ENCODE results near the gene GPR37.

GPR37 gene, protein sequence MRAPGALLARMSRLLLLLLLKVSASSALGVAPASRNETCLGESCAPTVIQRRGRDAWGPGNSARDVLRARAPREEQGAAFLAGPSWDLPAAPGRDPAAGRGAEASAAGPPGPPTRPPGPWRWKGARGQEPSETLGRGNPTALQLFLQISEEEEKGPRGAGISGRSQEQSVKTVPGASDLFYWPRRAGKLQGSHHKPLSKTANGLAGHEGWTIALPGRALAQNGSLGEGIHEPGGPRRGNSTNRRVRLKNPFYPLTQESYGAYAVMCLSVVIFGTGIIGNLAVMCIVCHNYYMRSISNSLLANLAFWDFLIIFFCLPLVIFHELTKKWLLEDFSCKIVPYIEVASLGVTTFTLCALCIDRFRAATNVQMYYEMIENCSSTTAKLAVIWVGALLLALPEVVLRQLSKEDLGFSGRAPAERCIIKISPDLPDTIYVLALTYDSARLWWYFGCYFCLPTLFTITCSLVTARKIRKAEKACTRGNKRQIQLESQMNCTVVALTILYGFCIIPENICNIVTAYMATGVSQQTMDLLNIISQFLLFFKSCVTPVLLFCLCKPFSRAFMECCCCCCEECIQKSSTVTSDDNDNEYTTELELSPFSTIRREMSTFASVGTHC

DNA sequence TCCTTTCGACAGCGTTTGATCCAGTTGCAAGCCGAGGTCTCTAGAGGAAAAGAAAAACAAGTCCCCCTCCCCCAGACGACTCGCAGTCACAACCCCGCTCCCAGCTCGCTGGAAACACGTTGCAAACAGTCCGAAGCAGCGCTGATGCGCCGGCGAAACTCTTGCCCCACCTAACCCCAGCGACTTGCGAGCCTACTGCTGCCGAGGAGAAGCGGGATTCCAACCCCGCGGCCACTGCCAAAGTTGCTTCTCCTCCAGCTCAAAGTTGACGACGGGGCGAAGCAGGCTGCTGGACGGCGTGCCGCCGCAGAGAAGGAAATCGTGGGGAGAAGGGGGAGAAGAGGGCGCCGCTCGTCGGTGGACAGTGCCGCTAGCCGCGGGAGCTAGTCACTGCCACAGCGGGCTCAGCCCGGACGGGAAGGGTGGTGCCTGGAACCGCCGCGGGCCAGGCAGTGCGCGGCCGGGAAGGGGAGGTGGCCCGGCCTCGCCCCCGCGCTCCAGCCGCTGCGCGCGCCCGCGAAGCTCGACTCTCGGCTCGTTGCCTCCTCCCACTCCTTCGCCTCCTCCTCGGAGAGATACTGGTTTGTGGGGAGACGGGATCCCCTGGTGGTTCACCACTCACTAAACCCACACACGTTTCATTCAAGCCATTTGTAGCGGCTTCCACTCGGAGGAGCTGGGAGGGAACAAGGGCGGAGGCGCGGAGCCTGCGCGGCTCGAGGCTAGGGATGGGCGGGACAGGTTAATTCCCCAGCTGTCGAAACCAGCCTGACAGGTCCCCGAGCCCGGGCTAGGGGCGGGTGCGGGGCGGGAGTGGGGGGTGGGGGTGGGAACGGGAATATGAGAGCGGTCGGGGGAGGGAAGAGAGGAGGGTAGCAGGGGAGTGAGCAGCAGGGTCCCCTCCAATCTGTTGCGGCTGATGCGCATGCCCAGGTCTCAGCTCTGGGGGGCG is at the start of gene GPR37:
Gene GPR37, minus strand, starts transcription at position 392 of the 952 bp plus-strand sequence. CDS start 816 bp downstream, outside the sequence.
- Histone ChIP-seq H3K4me3 (ENCODE audit: low read length) (peak within 1 kb of the TSS; percentile 54; the same call in 1 of the 2 replicates), H3K9me3 (ENCODE audit: control insufficient read depth, insufficient read depth, low read length) (no peaks in the 10 kb centered on the region), H3K27me3 (ENCODE audit: control insufficient read depth, insufficient read depth, low read length) (peaks cover 9% of the 10 kb centered on the region; the same call in 1 of the 2 replicates), H3K36me3 (ENCODE audit: control insufficient read depth, insufficient read depth, low read length) (no peaks in the 10 kb centered on the region), H3K27ac (ENCODE audit: low read length) (no peak within 1 kb of the TSS), H3K4me1 (ENCODE audit: control insufficient read depth, insufficient read depth, low read length) (no peaks in the 10 kb centered on the region; the same call in 1 of the 2 replicates)
- DNase-seq (ENCODE audit: low read depth, low spot score): peak; percentile 52
- WGBS (ENCODE audit: insufficient coverage, insufficient read length): no CpG with 5 or more reads among the region's 81 CpGs

DNA sequence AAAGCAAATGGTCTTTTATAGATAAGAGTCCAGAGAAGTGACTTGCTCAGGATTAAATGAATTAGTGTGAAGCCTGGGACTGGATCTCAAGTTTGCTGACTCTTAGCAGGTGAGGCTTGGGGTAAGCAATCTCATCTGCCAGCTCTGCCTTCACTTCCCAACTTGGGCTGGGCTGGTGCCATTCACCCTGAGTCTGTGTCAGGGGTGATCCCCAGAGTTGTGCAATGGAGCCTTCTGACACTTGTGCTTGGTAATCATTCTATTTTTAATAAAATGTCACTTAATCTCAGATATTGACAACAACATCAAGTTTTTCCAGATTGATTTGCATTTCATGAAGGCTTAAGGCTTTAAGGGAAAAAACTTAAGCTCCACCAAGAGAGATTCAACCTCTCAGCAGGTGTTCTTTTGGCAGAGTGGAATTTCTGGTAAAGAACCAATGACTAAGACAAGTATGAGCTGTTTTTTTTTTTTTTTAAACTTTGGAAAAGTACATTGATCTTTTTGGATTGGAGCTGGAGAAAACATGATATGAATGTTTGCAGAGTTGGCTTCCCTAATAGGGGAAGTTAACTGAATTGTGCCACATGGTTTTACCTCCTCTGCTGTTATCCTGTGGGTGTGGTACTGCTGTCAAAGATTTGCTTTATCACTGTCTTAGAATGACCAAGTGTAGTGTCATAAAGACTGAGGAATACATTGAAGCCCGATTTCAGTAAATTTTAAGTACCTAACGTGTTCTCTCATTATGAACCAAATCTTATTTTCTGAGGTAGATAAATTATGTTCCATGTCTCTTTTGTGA is 48.6 kb upstream of the GPR37 start:
- Histone ChIP-seq H3K4me1 (ENCODE audit: control insufficient read depth, insufficient read depth, low read length) (no peaks in the 10 kb centered on the region; the same call in 1 of the 2 replicates), H3K36me3 (ENCODE audit: control insufficient read depth, insufficient read depth, low read length) (no peaks in the 10 kb centered on the region), H3K9me3 (ENCODE audit: control insufficient read depth, insufficient read depth, low read length) (no peaks in the 10 kb centered on the region), H3K4me3 (ENCODE audit: low read length) (no peak overlapping the region), H3K27ac (ENCODE audit: low read length) (no peak overlapping the region), H3K27me3 (ENCODE audit: control insufficient read depth, insufficient read depth, low read length) (no peaks in the 10 kb centered on the region)
- no peak for DNase-seq (ENCODE audit: low read depth, low spot score)
- no CpG with 5 or more reads among the region's 2 CpGs for WGBS (ENCODE audit: insufficient coverage, insufficient read length)

DNA sequence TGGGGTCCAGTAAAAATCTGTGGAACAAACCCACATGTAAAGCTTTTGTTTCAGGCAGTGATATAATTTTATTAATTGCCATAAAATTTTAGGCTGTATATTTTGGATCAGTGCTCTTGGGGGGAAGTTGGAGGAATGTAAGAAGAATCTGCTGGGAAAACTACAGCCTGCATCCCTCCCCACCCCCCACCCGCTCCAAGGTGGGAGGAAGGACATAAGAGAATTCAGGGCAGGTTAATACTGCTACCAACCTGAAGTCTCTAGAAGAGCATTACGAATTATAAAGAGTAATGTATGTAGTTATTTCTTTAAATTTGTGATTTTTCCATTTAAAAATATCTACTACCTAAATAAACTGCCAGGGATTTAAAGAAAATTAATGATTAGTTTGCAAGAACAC is 47.2 kb upstream of the GPR37 start:
- no peaks in the 10 kb centered on the region for H3K36me3 ChIP-seq (ENCODE audit: control insufficient read depth, insufficient read depth, low read length)
- H3K4me1 ChIP-seq (ENCODE audit: control insufficient read depth, insufficient read depth, low read length): no peaks in the 10 kb centered on the region; the same call in 1 of the 2 replicates
- H3K9me3 ChIP-seq (ENCODE audit: control insufficient read depth, insufficient read depth, low read length): no peaks in the 10 kb centered on the region
- no peak for DNase-seq (ENCODE audit: low read depth, low spot score)
- no peak overlapping the region for H3K27ac ChIP-seq (ENCODE audit: low read length)
- WGBS (ENCODE audit: insufficient coverage, insufficient read length): no CpG with 5 or more reads among the region's 2 CpGs
- H3K4me3 ChIP-seq (ENCODE audit: low read length): no peak overlapping the region
- H3K27me3 ChIP-seq (ENCODE audit: control insufficient read depth, insufficient read depth, low read length): no peaks in the 10 kb centered on the region

GRCh38 chr7:124811341-124811740 is 45.7 kb upstream of the GPR37 start:
- WGBS (ENCODE audit: insufficient coverage, insufficient read length): no CpG with 5 or more reads among the region's 1 CpG
- Histone ChIP-seq H3K27me3 (ENCODE audit: control insufficient read depth, insufficient read depth, low read length) (no peaks in the 10 kb centered on the region), H3K27ac (ENCODE audit: low read length) (no peak overlapping the region), H3K36me3 (ENCODE audit: control insufficient read depth, insufficient read depth, low read length) (no peaks in the 10 kb centered on the region), H3K9me3 (ENCODE audit: control insufficient read depth, insufficient read depth, low read length) (no peaks in the 10 kb centered on the region), H3K4me1 (ENCODE audit: control insufficient read depth, insufficient read depth, low read length) (no peaks in the 10 kb centered on the region; the same call in 1 of the 2 replicates), H3K4me3 (ENCODE audit: low read length) (no peak overlapping the region)
- no peak for DNase-seq (ENCODE audit: low read depth, low spot score)

GRCh38 chr7:124810605-124811004 is 45.0 kb upstream of the GPR37 start:
- Histone ChIP-seq H3K27me3 (ENCODE audit: control insufficient read depth, insufficient read depth, low read length) (no peaks in the 10 kb centered on the region), H3K4me1 (ENCODE audit: control insufficient read depth, insufficient read depth, low read length) (no peaks in the 10 kb centered on the region; the same call in 1 of the 2 replicates), H3K36me3 (ENCODE audit: control insufficient read depth, insufficient read depth, low read length) (no peaks in the 10 kb centered on the region), H3K9me3 (ENCODE audit: control insufficient read depth, insufficient read depth, low read length) (no peaks in the 10 kb centered on the region), H3K4me3 (ENCODE audit: low read length) (no peak overlapping the region), H3K27ac (ENCODE audit: low read length) (no peak overlapping the region)
- no peak for DNase-seq (ENCODE audit: low read depth, low spot score)
- no CpG with 5 or more reads among the region's 3 CpGs for WGBS (ENCODE audit: insufficient coverage, insufficient read length)

- no peak overlapping the region for H3K4me3 ChIP-seq (ENCODE audit: low read length)
- no CpG with 5 or more reads among the region's 5 CpGs for WGBS (ENCODE audit: insufficient coverage, insufficient read length)
- DNase-seq (ENCODE audit: low read depth, low spot score): no peak
- H3K36me3 ChIP-seq (ENCODE audit: control insufficient read depth, insufficient read depth, low read length): no peaks in the 10 kb centered on the region
- 0 out of 2 replicates have a peak, but pooled peaks cover 2% of the 10 kb centered on the region for H3K4me1 ChIP-seq (ENCODE audit: control insufficient read depth, insufficient read depth, low read length)
- no peaks in the 10 kb centered on the region for H3K9me3 ChIP-seq (ENCODE audit: control insufficient read depth, insufficient read depth, low read length)
- H3K27me3 ChIP-seq (ENCODE audit: control insufficient read depth, insufficient read depth, low read length): no peaks in the 10 kb centered on the region
- H3K27ac ChIP-seq (ENCODE audit: low read length): no peak overlapping the region
Measured at GRCh38 chr7:124808206-124808605, 42.6 kb upstream of the GPR37 start.

- Histone ChIP-seq H3K4me3 (ENCODE audit: low read length) (no peak overlapping the region), H3K27me3 (ENCODE audit: control insufficient read depth, insufficient read depth, low read length) (no peaks in the 10 kb centered on the region), H3K36me3 (ENCODE audit: control insufficient read depth, insufficient read depth, low read length) (no peaks in the 10 kb centered on the region), H3K4me1 (ENCODE audit: control insufficient read depth, insufficient read depth, low read length) (0 out of 2 replicates have a peak, but pooled peaks cover 2% of the 10 kb centered on the region), H3K27ac (ENCODE audit: low read length) (no peak overlapping the region), H3K9me3 (ENCODE audit: control insufficient read depth, insufficient read depth, low read length) (no peaks in the 10 kb centered on the region)
- WGBS (ENCODE audit: insufficient coverage, insufficient read length): no CpG with 5 or more reads among the region's 1 CpG
- no peak for DNase-seq (ENCODE audit: low read depth, low spot score)
Measured at GRCh38 chr7:124801330-124801895, 35.8 kb upstream of the GPR37 start.

GRCh38 chr7:124800386-124800785 is 34.8 kb upstream of the GPR37 start:
- H3K4me3 ChIP-seq (ENCODE audit: low read length): no peak overlapping the region
- 0 out of 2 replicates have a peak, but pooled peaks cover 2% of the 10 kb centered on the region for H3K4me1 ChIP-seq (ENCODE audit: control insufficient read depth, insufficient read depth, low read length)
- H3K27ac ChIP-seq (ENCODE audit: low read length): no peak overlapping the region
- no peaks in the 10 kb centered on the region for H3K9me3 ChIP-seq (ENCODE audit: control insufficient read depth, insufficient read depth, low read length)
- H3K36me3 ChIP-seq (ENCODE audit: control insufficient read depth, insufficient read depth, low read length): no peaks in the 10 kb centered on the region
- DNase-seq (ENCODE audit: low read depth, low spot score): no peak
- H3K27me3 ChIP-seq (ENCODE audit: control insufficient read depth, insufficient read depth, low read length): no peaks in the 10 kb centered on the region
- WGBS (ENCODE audit: insufficient coverage, insufficient read length): no CpG with 5 or more reads among the region's 2 CpGs

- Histone ChIP-seq H3K36me3 (ENCODE audit: control insufficient read depth, insufficient read depth, low read length) (no peaks in the 10 kb centered on the region), H3K27me3 (ENCODE audit: control insufficient read depth, insufficient read depth, low read length) (no peaks in the 10 kb centered on the region), H3K4me1 (ENCODE audit: control insufficient read depth, insufficient read depth, low read length) (no peaks in the 10 kb centered on the region), H3K4me3 (ENCODE audit: low read length) (no peak overlapping the region), H3K9me3 (ENCODE audit: control insufficient read depth, insufficient read depth, low read length) (no peaks in the 10 kb centered on the region), H3K27ac (ENCODE audit: low read length) (no peak overlapping the region)
- no peak for DNase-seq (ENCODE audit: low read depth, low spot score)
- WGBS (ENCODE audit: insufficient coverage, insufficient read length): no CpG with 5 or more reads among the region's 6 CpGs
Measured at GRCh38 chr7:124799448-124799847, 33.9 kb upstream of the GPR37 start.

Measured in iPS DF 6.9 (cell line).